GM18511 (cell line): ENCODE measurements around the gene FBXO3.
A peak's percentile ranks its signal among the peaks of the same experiment; 100 is the strongest.

Source experiments
- ATAC-seq: cut with Tn5 transposase; IDR thresholded peaks from one replicate; pipeline ENCODE4 v1.9.1; 2021; ENCODE audit warnings: mild to moderate bottlenecking, moderate library complexity; ENCODE audit not compliant: unreplicated experiment

The FBXO3 gene

DNA sequence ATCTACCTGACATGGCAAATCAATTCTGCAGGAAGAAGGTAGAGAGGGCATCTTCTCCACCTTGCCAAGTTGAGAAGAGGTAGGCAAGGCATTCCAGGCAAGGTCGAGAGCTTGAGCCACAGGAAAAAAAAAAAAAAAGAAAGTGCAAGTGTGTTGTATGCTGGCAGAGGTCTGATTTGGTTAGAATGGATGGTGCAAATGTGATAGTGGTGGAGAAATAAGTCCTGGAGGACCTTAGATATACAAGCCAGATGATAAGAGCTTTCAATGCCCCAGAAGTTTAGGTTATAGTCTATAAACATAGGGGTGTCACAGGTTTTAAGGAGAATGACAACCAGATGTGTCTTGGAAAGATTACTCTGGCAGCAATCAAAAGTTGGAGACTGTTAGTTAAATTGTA is 1.4 kb downstream of the FBXO3 start:
- no peak for ATAC-seq

DNA sequence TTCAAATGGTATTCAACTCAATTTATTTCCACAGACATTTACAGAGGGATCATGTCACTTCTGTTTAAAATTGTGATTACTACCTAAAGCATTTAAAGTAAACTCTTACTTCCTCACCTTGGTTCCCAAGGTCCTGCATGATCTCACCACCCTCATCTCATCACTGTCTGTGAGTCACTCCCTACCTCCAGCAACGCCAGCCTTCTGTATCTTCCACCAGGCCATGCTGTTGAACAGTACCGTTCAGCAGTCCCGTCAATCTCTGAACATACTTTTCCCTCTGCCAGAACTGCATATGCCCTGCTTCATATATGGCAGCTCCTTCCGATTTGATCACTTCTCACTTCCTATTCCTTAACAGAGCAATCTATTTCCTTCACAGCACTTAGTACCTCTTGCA is 2.0 kb downstream of the FBXO3 start:
- no peak for ATAC-seq

DNA sequence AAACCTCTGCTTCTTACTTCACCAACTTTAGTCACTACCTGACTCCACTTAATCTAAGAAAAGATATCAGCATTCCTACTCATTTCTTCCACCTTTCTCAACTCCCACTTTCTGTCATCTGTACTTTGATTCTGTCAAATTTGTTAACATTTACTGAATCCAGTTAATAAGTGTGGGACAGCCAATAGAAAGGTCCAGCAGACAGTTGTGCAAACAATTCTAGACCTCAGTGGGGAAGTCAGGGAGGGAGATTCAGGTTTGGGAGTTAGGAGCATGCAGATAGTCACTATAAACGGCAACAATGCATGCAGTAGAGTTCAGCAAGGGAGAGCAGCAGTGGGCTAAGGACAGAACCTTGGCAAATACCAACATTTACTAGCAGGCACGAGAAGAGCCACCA is 4.1 kb downstream of the FBXO3 start:
- ATAC-seq: no peak

DNA sequence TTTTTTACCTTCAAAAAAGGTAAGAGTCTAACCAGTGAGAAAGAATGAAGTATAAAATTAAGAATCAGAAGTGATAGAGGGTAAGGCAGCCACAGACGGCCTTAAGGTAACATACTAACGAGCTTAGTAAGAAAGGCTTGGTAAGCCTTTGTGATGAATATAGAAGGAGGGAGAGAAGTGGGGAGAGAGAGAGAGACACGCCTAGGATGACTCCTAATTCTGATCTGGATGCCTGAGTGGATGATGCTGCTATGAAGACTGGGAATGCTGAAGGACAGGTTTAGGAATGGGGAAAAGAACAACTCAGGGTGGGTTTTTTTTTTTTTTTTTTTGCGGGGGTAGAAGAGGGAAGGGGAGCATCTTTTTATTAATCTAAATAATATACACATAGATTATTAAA is 4.8 kb downstream of the FBXO3 start:
- no peak for ATAC-seq

DNA sequence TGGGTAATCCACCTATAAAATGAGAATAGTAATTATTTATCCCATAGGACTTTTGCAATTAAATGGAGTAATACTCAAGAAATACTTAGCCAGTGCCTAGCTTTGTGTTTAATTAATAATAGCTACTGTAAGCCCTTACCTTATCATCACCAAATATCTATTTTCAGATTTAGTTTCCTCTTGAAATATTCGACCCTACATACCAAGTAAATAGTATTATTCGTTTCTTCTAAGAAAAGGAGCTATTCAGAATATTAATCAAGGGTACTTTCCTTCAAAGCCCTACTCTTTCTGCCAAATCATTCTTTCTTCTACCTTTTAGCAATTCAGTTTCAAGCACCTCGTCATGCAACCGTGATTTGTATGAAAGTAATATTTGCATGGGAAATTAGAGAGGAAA is 6.7 kb downstream of the FBXO3 start:
- ATAC-seq: no peak

DNA sequence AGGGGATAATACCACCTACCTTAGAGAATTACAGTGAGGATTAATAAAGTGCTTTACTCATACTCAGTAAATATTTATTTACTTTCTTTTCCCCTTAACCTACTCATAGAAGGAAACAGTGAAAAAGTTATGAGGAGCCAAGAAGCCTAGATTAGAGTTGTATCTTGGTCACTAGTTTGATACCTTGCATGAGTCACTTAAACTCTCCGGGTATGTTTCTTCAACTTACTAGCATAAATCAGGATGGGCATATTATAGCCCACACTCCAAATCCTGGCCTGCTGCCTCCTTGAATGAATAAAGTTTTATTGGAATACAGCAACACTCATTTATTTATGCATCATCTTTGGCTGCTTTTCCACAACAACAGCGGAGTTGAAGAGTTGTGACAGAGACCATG is 8.2 kb downstream of the FBXO3 start:
- ATAC-seq: no peak

DNA sequence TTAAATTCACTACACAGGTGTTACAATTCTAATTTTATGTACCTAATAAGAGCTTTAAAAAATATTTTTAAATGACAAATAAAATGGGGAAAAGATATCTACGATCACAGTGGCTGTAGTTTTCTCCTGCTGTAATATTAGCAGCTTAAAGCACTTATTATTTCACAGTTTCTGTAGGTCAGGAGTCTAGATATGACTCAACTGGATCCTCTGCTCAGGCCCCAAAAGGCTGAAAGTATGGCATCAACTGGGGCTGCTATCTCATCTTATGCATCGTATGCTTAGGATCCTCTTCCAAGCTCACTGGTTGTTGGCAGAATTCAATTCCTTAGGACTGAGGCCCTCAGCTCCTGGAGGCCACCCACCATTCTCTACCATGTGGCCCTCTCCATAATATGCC is 12.8 kb downstream of the FBXO3 start:
- ATAC-seq: peak; percentile 98

DNA sequence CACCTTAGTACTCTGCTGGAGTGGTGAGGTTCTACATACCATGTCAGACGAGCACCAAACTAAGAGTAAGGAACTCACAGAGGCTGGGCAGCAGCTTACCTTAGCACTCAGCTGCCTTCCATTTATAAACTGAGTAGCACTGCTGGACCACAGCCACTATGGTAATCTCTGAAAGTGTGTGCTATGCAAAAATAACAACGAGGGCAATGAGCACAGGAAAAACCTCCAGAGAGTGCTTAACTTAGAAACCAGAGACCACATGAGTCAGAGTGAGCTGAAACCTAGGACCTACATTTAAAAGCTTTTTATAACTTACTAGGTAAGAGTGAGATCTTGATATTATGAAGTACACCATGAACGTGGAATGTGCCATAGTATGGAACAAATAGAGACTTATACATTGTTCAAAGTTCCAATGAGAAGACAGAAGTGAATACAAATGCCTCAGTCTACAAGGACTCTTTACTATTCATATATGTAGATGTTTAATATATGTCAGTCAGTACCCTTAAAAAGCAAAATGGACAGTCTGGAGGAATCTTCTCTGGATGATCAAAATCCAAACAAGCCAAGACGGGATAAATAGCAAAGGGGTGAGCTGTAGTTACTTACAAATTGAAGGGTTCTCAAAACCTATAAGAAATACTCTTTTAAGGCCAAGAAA is 20.9 kb downstream of the FBXO3 start:
- peak; percentile 100 for ATAC-seq

DNA sequence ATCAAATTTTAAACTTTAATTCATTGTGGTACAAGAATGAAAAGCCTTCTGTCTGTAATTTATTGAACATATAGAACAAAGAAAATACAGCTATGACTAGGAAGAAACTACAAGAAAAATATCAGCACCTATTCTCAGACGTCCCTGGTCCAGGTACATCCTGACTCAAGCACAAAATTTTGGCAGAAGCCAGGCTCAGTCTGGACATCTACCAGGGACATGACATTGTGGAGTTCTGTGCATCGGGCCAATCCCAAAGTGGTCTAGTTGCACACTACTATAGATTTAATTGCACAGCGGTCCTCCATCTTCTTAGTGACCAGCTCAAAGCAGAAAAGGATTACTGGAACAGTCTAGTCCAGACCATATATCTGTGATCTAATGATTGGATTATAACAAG is 22.4 kb downstream of the FBXO3 start:
- ATAC-seq: no peak

DNA sequence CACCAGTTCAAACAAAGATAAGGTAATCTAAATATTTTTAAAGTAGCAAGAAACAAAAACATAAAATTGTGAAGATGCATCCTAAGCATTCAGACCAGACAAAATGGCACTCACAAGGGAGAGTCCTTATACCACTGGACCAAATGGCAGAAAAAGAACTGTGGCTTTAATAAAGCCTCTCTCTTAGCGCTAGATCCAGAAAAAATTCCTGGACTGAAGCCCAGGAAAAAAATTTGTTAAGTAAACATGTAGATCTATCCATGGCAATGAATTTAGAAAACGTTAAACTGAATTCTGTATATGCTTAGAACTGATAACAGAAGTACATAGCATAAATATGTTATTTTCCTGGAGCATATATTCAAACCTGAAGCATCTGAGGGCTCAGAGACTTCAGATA is 26.3 kb downstream of the FBXO3 start:
- no peak for ATAC-seq

DNA sequence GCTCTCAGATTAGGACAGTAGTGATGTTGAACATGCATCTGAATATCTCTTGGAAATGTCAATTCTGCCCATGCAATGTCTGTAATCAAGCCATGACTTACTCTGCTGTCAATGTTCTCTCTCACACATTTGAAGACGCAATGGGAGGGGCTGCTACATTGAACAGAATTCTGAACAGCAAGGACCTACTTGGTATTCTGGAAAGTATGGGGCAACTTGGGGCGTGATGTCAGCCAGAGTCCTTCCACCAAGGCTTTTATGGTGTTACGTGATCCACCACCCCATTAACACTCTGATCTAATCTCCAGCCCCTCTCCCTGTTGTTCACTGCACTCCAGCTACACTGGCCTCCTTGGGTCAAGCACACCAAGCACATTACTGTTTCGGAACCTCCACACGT is 31.0 kb downstream of the FBXO3 start:
- ATAC-seq: no peak

DNA sequence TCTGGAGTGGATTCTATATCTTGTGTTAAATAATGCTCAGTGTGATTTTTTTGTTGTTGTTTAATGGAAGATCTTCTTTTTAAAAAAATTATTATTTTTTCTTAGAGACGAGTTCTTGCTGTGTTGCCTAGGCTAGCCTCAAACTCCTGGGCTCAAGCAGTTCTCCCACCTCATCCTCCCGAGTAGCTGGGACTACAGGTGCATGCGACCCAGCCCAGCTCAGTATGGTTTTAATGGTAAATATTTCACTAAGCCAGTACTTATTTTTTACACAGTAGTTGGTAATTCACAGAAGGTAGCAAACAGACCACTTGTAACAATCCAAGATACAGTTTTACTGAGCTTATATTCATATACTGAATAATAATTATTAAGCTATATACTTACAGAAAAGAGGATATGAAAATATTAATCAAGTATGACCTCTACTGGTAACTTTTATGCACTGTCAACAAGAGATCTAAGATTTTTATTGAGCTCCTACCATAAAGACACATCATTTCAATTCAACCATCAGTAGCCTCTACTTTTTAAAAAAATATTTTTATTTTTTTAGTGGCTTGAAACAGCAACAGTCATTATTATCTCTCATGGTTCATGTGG is 32.0 kb downstream of the FBXO3 start:
- ATAC-seq: no peak

DNA sequence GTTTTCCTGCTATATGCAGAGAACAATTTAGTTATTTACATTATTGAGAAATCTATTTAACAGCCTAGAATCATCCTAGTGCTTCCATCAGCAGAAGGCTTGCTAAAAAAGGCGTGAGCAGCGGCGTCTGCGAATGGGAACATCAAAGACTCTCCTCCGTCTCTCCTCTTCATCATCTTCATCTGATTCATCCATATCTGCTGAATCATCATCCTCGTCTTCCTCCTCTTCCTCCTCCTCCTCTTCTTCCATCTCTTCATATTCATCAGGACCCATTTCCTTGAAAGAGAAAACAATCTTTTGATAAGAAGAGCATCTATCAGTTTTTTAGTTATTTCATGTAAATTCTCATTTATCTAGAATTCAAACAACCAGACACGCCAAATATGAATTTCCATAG is 32.5 kb downstream of the FBXO3 start:
- no peak for ATAC-seq

DNA sequence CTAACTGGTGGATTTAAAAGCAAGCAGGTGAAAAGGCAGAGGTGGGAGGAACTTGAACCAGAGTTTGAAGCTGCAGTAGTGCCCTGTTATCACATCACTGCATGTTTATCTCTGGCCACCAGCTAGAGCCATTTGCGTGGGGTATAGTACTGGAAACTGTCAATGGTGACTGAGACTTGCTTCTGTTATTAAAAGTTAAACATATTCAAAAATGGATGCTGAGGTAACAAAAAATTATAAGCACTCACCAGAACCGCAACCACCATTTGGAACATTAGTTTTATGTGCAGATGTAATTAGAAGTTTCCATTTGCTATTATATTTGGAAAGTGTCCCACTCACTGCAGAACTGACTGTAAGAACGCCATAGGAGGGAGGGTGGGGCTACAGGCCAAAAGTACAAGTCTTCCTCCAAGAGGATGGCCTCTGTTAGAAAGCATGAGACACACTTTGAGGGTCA is 36.9 kb downstream of the FBXO3 start:
- no peak for ATAC-seq

DNA sequence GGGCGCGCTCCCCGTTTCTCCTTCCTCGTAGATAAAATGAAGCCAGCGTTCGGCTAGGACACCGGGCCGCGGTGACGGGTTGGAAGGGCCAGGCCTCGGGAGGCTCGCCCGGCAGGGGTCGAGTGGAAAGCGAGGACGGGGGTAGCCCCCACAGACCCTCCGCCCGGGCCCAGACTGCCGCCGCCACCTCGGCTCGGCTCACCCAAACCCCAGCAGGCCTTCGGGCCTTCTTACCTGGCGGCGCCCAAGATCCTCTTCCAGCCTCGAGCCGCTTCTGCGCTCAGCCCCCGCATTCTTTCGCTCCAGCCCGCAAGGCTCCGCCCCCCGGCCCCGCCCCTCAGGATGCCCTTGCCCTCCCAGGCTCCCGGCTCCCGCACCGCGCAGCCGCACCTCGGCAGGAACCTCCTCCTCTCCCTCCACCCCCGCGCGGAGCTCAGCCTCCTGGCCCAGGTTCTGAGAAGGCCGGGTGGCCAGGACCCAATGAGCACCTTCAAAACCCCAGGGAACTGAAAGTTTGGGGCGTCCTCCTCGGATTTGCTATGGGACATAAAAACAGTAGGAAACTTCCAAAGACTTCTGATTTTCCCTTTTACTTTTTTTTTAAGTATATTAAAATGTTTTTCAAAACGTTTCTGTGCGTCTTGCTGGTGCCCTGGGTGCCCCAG is 38.0 kb downstream of the FBXO3 start, which contains the start of gene CD59:
Gene CD59, minus strand, starts transcription at position 276 of the 665 bp plus-strand sequence. CDS start 13,978 bp downstream, outside the sequence.
- peak; percentile 66 for ATAC-seq

DNA sequence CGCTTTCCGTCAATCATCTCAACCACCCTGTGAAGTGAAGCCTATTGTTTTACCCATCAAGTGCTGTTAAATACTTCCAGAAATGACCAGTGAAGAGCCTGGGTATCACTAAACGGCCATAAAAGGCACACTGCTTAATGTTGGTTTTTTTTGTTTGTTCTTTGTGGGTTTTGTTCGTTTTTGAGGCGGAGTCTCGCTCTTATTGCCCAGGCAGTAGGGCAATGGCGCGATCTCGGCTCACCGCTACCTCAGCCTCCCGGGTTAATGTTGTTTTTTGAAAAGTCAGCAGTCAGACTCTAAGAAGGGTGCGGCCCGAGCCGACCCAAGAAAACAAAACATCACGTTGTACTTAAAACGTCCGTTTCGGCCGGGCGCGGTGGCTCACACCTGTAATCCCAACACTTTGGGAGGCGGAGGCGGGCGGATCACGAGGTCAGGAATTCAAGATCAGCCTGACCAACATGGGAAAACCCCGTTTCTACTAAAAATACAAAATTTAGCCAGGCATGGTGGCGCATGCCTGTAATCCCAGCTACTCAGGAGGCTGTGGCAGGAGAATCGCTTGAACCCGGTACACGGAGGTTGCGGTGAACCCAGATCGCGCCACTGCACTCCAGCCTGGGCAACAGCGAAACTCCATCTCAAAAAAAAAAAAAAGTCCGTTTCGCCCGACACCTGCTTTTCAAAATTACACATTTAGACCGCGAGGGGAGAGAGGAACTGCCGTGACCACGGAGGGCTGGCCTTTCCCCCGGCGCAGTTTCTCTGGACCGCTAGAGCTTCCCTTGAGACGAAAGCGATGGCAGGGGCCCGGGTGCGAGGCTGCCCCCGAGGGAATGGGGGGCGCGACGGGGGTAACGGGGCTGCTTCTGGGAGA is 38.8 kb downstream of the FBXO3 start:
- ATAC-seq: peak; percentile 64

DNA sequence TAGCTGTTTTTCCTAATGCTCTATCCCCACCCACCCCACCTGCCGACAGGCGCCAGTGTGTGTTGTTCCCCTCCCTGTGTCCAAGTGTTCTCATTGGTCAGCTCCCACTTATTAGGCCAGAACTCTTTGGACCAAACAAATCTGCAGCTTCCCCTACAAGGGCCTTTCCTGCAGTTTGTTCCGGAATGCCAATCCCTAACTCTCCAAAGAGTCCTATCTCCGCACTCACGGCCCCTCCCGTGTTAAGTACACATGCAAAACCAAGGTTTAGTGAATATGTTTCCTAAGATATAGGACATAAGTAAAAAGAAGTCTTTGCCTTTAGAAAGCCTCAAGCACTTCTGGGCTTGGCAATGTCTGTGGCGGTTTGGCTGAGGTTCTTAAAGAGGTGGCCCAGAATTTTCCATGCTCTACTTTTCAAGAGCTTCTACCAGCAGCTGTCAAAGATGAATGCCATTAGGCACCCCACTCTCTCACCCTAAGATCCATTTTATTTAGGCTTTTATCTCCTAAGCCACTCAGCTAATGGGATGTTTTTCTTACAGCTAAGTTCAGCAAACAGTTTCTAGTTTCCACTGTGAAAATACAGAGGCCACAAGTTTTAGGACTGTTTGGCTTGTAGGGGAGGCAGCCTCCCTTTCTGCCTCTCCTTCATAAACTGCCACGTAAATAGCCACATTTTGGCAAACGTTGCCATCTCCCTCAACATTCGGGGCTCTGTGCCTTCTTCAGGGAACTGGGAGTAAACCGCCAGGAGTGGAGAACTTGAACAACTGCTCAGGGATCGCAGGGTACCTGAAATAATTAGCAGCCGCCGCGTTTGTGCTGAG is 39.7 kb downstream of the FBXO3 start:
- no peak for ATAC-seq

DNA sequence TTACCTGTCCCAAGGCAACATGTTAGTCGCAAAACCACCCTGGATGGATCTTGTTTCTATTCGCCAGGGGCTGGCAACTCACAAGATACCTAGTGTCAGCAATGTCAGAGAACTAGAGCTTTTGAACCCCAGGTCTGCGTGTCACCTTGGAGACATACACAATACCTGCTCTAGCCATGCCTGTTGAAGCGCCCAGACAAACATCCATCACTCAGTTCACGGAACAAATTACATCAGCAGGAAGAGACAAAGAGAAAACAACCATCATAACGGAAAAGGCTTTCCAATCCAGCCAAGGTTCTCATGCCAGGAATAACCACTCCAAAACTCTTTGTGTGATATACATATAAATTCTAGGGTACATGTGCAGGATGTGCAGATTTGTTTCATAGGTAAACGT is 40.3 kb downstream of the FBXO3 start:
- ATAC-seq: no peak

DNA sequence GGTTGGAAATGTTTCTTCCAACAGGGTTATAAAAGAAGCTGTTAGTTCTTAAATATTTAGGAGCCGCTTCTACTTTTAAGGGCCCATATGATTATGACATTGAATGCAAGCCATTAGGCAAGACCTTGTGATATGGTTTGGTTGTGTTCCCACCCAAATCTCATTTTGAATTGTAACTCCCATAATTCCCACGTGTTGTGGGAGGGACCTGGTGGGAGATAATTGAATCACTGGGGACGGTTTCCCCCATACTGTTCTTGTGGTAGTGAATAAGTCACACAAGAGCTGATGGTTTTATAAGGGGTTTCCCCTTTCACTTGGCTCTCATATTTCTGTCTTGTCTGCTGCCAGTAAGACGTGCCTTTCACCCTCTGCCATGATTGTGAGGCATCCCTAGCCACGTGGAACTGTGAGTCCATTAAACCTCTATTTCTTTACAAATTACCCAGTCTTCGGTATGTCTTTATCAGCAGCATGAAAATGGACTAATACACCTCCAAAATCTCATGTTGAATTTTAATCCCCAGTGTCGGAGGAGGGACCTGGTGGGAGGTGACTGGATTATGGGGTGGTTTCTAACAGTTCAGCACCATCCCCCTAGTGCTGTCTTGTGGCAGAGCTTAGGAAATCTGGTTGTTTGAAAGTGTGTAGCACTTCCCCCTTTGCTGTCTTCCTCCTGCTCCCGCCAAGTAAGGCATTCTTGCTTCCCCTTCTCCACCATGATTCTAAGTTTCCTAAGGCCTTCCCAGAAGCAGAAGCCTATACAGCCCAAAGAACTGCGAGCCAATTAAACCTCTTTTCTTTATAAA is 42.4 kb downstream of the FBXO3 start:
- ATAC-seq: no peak

DNA sequence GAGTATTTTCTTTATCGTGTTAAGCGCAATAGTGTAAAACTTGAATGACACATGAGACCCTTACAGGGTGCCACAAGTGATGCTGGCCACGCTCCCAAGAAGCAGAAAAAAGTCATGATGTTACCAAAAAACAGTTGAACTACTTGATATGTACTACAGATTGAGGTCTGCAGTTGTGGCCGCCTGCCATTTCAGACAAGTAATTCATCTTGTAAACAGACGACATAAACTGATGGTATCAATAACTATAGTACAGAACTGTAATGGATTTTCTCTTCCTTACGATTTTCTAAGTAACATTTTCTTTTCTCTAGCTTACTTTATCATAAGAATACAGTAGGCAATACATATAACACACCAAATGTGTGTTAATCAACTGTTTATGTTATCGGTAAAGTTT is 43.6 kb downstream of the FBXO3 start:
- no peak for ATAC-seq
